SK-N-SH (cell line): ENCODE measurements around the gene NMNAT2. TPM values are rescaled to one million over a fixed set of nuclear protein-coding genes. Genes with fewer than 3 reads are reported as not detected.

Experiments
- CTCF ChIA-PET: fragments of 300-600, 350-600 bp; formaldehyde crosslinking; extraction: SDS; loops from one replicate; lab custom pipeline; 2021; lab: Yijun Ruan, JAX
- POLR2A ChIA-PET: fragments of 350-600 bp; sonication (Branson Sonifier 250); formaldehyde crosslinking; extraction: SDS; loops from one replicate; lab custom pipeline; 2020; ENCODE audit warnings: antibody characterized with exemption, inconsistent platforms; lab: Yijun Ruan, JAX
- DNase-seq: peaks from one replicate; pipeline ENCODE4 v3.0.0; 2012
- H2AFZ ChIP-seq: fragments of 200-600 bp; sonication (generic); 2 replicates; pipeline ENCODE4 v1.8.1; 2016; ENCODE audit warnings: antibody characterized with exemption, mild to moderate bottlenecking, low read depth
- H3F3A ChIP-seq: fragments of 200-600 bp; sonication (generic); replicated peaks from 2 replicates; pipeline ENCODE3; 2016; ENCODE audit warnings: antibody characterized with exemption, mild to moderate bottlenecking; ENCODE audit not compliant: insufficient read depth
- H3K27ac ChIP-seq, 2 experiments: fragments of 200-500 bp in 1 of 2; fragments of 200-600 bp in 1 of 2; sonication (Bioruptor generic) in 1 of 2; sonication (generic), shearing (Covaris generic) in 1 of 2; 2 replicates each; pipeline versions ENCODE4 v1.5.1 to v1.6.1; 2014 to 2016; ENCODE audit warnings: low read depth in 2 of 2, inconsistent platforms in 1 of 2, low read length in 1 of 2, mild to moderate bottlenecking in 1 of 2, mixed read lengths in 1 of 2
- H3K27me3 ChIP-seq: fragments of 200-600 bp; sonication (generic), shearing (Covaris generic); 2 replicates; pipeline ENCODE4 v1.6.1; 2016; ENCODE audit warnings: mixed run types; ENCODE audit not compliant: insufficient read depth
- H3K36me3 ChIP-seq, 2 experiments: fragments of 200-500 bp in 1 of 2; fragments of 200-600 bp in 1 of 2; sonication (Bioruptor generic) in 1 of 2; sonication (generic) in 1 of 2; replicated peaks in 1 of 2; 2 replicates each; pipeline versions ENCODE3 to v1.5.1; 2014 to 2016; ENCODE audit warnings: low read length in 1 of 2, mild to moderate bottlenecking in 1 of 2; ENCODE audit not compliant: insufficient read depth in 2 of 2, control insufficient read depth in 1 of 2
- H3K4me1 ChIP-seq, 2 experiments: fragments of 200-500 bp in 1 of 2; fragments of 200-600 bp in 1 of 2; sonication (Bioruptor generic) in 1 of 2; sonication (generic), shearing (Covaris generic) in 1 of 2; 2 replicates each; pipeline versions ENCODE4 v1.5.1 to v1.6.1; 2014 to 2016; ENCODE audit warnings: low read depth in 1 of 2, low read length in 1 of 2, mixed run types in 1 of 2; ENCODE audit not compliant: insufficient read depth in 2 of 2, control insufficient read depth in 1 of 2
- H3K4me2 ChIP-seq: fragments of 200-600 bp; sonication (generic), shearing (Covaris generic); 2 replicates; pipeline ENCODE4 v1.6.1; 2017; ENCODE audit warnings: mixed run types
- H3K4me3 ChIP-seq, 2 experiments: fragments of 200-500 bp in 1 of 2; fragments of 200-600 bp in 1 of 2; sonication (Bioruptor generic) in 1 of 2; sonication (generic), shearing (Covaris generic) in 1 of 2; 2 replicates each; pipeline versions ENCODE4 v1.5.1 to v1.8.1; 2014 to 2016; ENCODE audit warnings: low read depth in 2 of 2, inconsistent platforms in 1 of 2, low read length in 1 of 2, mild to moderate bottlenecking in 1 of 2, mixed read lengths in 1 of 2, moderate library complexity in 1 of 2
- H3K79me2 ChIP-seq: fragments of 200-600 bp; sonication (generic); 2 replicates; pipeline ENCODE4 v1.8.1; 2017; ENCODE audit warnings: mild to moderate bottlenecking; ENCODE audit not compliant: insufficient read depth
- H3K9ac ChIP-seq: fragments of 200-600 bp; sonication (generic); 2 replicates; pipeline ENCODE4 v1.6.1; 2017; ENCODE audit warnings: mixed run types
- H3K9me2 ChIP-seq: fragments of 200-600 bp; sonication (generic); 2 replicates; pipeline ENCODE4 v1.6.1; 2017; ENCODE audit warnings: mixed run types
- H3K9me3 ChIP-seq: fragments of 200-600 bp; sonication (generic); 2 replicates; pipeline ENCODE4 v1.6.1; 2017; ENCODE audit warnings: mixed run types, mild to moderate bottlenecking, moderate library complexity
- H4K20me1 ChIP-seq: fragments of 200-600 bp; sonication (generic); 2 replicates; pipeline ENCODE4 v1.6.1; 2017; ENCODE audit warnings: mild to moderate bottlenecking, mixed run types; ENCODE audit not compliant: insufficient read depth
- EP300 ChIP-seq, 2 experiments: IDR thresholded peaks; 2 replicates each; pipeline versions ENCODE4 v1.4.0 to v1.6.1; 2012; ENCODE audit warnings: borderline replicate concordance in 1 of 2, low read depth in 1 of 2, low read length in 1 of 2
- FOXJ3 ChIP-seq: sonication (generic); formaldehyde crosslinking; IDR thresholded peaks from 2 replicates; pipeline ENCODE4 v1.5.1; 2020; ENCODE audit warnings: mild to moderate bottlenecking, missing genetic modification reagents
- FOXM1 ChIP-seq: IDR thresholded peaks from 2 replicates; pipeline ENCODE4 v1.4.0; 2012; ENCODE audit warnings: low read depth, mild to moderate bottlenecking
- GATA2 ChIP-seq: sonication (generic); formaldehyde crosslinking; IDR thresholded peaks from 2 replicates; pipeline ENCODE4 v1.5.0; 2020; ENCODE audit warnings: mild to moderate bottlenecking, missing genetic modification reagents
- MEF2A ChIP-seq: IDR thresholded peaks from 2 replicates; pipeline ENCODE4 v1.4.0; 2012; ENCODE audit warnings: low read depth, borderline replicate concordance
- MXI1 ChIP-seq: IDR thresholded peaks from 2 replicates; pipeline ENCODE4 v1.6.1; 2012; ENCODE audit warnings: mild to moderate bottlenecking, low read depth, low read length, improper control_type of control experiment
- RAD21 ChIP-seq: IDR thresholded peaks from 2 replicates; pipeline ENCODE4 v1.6.1; 2012; ENCODE audit warnings: mild to moderate bottlenecking, low read length
- RCOR1 ChIP-seq: fragments of 150-350 bp; IDR thresholded peaks from 2 replicates; pipeline ENCODE4 v1.6.1; 2017; ENCODE audit warnings: antibody characterized with exemption, low read length
- RFX5 ChIP-seq: IDR thresholded peaks from 2 replicates; pipeline ENCODE4 v1.6.1; 2012; ENCODE audit warnings: mild to moderate bottlenecking, improper control_type of control experiment, low read length
- RXRA ChIP-seq: IDR thresholded peaks from 2 replicates; pipeline ENCODE4 v1.4.0; 2012; ENCODE audit warnings: low read depth, mild to moderate bottlenecking, borderline replicate concordance
- TCF12 ChIP-seq: IDR thresholded peaks from 2 replicates; pipeline ENCODE4 v1.4.0; 2012
- USF2 ChIP-seq: fragments of 150-350 bp; IDR thresholded peaks from 2 replicates; pipeline ENCODE4 v1.6.1; 2017; ENCODE audit warnings: antibody characterized with exemption, low read length, low read depth, borderline replicate concordance
- WGBS: methylation state at CpG from one replicate; pipeline ENCODE4 v1.1.6; 2017; ENCODE audit warnings: low lambda C conversion rate; 5-methylcytosine and 5-hydroxymethylcytosine counted together
- polyA plus RNA-seq, 3 experiments: library from polyadenylated mRNA; depleted of rRNA; stranded (reverse); fragments of >200 nt; gene quantifications; 2 replicates each; pipeline ENCODE4 v1.2.3, GENCODE V29; 2012
- TF ChIP-seq, protein P1 (sequence below): IDR thresholded peaks from 2 replicates; pipeline ENCODE4 v1.4.0; 2012; ENCODE audit warnings: low read depth, borderline replicate concordance
- TF ChIP-seq, protein P2 (sequence below): fragments of 150-350 bp; IDR thresholded peaks from 2 replicates; pipeline ENCODE4 v1.6.1; 2016; ENCODE audit warnings: mild to moderate bottlenecking, low read depth, low read length
- TF ChIP-seq, protein P3 (sequence below): IDR thresholded peaks from 2 replicates; pipeline ENCODE4 v1.4.0; 2012; ENCODE audit warnings: low read depth, borderline replicate concordance

The NMNAT2 gene
- polyA plus RNA-seq, 1 of the 3 experiments (the other 2 are of a cell fraction) = 0.07 TPM

DNA sequence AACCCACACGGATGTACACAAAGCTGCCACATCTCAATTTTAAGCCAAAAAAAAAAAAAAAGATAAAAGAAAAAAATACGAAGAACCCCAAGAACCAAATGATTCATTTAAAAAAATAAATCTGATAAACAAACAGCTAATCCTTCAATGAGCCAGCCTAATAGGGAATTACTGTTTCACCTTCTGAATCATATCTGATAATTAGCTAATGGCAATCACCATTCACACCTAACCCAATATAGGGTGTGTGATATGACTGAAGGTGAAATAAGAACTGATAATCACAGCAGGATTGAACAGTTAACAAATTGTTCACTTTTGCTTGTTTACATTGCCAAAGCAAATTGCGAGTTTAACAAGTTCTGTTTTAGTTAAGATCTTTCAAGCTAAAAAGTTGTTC lies 170.7 kb downstream of the NMNAT2 start:
- TF ChIP-seq USF2 (no peak), RCOR1 (no peak), MEF2A (no peak), FOXM1 (no peak), RXRA (no peak), RAD21 (no peak), RFX5 (no peak), MXI1 (no peak), EP300 (IDR thresholded peaks at IDR 0.05; ENCODE audit: borderline replicate concordance in 1 of 2, low read depth in 1 of 2, low read length in 1 of 2) (no peak), GATA2 (CRISPR knock-in tag) (no peak), FOXJ3 (CRISPR knock-in tag) (no peak), TCF12 (no peak)
- TF ChIP-seq, protein P1, sequence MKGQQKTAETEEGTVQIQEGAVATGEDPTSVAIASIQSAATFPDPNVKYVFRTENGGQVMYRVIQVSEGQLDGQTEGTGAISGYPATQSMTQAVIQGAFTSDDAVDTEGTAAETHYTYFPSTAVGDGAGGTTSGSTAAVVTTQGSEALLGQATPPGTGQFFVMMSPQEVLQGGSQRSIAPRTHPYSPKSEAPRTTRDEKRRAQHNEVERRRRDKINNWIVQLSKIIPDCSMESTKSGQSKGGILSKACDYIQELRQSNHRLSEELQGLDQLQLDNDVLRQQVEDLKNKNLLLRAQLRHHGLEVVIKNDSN = no peak
- TF ChIP-seq, protein P2, sequence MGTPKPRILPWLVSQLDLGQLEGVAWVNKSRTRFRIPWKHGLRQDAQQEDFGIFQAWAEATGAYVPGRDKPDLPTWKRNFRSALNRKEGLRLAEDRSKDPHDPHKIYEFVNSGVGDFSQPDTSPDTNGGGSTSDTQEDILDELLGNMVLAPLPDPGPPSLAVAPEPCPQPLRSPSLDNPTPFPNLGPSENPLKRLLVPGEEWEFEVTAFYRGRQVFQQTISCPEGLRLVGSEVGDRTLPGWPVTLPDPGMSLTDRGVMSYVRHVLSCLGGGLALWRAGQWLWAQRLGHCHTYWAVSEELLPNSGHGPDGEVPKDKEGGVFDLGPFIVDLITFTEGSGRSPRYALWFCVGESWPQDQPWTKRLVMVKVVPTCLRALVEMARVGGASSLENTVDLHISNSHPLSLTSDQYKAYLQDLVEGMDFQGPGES = no peak
- TF ChIP-seq, protein P3, sequence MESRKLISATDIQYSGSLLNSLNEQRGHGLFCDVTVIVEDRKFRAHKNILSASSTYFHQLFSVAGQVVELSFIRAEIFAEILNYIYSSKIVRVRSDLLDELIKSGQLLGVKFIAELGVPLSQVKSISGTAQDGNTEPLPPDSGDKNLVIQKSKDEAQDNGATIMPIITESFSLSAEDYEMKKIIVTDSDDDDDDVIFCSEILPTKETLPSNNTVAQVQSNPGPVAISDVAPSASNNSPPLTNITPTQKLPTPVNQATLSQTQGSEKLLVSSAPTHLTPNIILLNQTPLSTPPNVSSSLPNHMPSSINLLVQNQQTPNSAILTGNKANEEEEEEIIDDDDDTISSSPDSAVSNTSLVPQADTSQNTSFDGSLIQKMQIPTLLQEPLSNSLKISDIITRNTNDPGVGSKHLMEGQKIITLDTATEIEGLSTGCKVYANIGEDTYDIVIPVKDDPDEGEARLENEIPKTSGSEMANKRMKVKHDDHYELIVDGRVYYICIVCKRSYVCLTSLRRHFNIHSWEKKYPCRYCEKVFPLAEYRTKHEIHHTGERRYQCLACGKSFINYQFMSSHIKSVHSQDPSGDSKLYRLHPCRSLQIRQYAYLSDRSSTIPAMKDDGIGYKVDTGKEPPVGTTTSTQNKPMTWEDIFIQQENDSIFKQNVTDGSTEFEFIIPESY = no peak
- Histone ChIP-seq H3K36me3 (no peaks in the 10 kb centered on the region), H2AFZ (no peak overlapping the region), H3K27me3 (0 out of 2 replicates have a peak, but pooled peaks cover 4% of the 10 kb centered on the region), H3K9me3 (no peaks in the 10 kb centered on the region), H4K20me1 (no peaks in the 10 kb centered on the region), H3K4me2 (no peak overlapping the region), H3K9me2 (no peaks in the 10 kb centered on the region), H3K9ac (no peak overlapping the region), H3K4me3 (no peak overlapping the region), H3K27ac (no peak overlapping the region), H3F3A (no peaks in the 10 kb centered on the region), H3K79me2 (no peaks in the 10 kb centered on the region), H3K4me1 (no peaks in the 10 kb centered on the region)
- CTCF ChIA-PET = interaction anchor here (0.6 to 2.3 kb wide), 3 partner anchors 12 to 274 kb away, joined by 3 to 10 read pairs (median 3); no protein-coding TSS in a partner anchor
- DNase-seq = no peak
- WGBS = 74% methylated on average over 3 of the region's 3 CpGs
- POLR2A ChIA-PET = no interaction called here
